ENCODE data around the gene RTP3.

The RTP3 gene

DNA sequence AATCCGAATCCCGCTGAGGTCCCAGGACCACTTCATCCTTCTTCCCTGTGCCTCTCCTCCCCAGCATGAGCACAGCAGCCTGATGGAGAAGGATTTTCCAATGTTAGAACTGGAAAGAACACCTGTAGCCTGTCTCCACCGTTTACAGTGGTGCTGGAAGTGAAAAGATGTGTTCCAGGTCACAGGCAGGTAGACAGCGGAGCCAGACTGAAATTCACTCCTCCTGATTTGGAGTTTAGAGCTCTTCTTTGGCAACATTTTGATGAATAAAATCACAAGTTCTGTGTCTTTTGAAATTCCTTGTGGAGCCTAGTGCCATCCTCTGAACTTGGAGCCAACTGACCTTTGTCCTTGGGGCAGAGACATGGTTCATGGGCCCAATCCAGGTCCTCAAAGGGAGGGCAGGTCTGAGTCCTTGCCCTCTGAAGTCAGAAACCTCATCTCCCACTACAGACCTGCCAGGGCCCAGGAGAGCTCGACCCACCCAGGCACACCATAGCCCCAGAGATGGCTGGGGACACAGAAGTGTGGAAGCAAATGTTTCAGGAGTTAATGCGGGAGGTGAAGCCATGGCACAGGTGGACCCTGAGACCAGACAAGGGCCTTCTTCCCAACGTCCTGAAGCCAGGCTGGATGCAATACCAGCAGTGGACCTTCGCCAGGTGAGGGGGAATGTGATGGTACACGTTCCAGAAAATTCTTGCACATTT lies at the start of gene RTP3:
Gene RTP3, plus strand, starts transcription at position 421 of the 710 bp plus-strand sequence. Its CDS starts 87 bp downstream, at position 508.
- FAIRE-seq (no peak), DNase-seq (ENCODE audit: insufficient read length, low spot score) (no peak)
- no peak for TF ChIP-seq POLR2A (IDR thresholded peaks at IDR 0.05; ENCODE audit: low read depth, low read length)

DNA sequence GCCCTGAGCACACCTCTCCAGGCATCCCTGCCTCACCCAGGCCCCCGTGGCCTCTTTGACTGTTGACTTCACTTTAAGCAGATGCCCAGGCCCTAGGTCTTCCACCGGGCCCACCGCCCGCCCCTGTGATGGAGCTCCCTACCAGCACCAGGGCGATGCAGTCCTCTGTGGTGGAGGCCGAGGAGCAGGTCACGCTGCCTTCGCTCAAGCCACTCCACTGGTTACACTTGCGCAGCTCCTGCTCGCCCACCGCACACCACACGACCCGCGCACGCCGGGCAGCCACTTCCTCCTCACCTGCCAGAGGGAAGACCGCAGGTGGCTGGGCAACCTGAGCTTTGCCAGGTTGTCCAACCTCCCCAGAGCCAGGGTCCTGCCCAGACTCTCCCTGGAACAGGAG lies 49.1 kb upstream of the RTP3 start:
- FAIRE-seq: no peak
- no peak for DNase-seq (ENCODE audit: insufficient read length, low spot score)
- no peak for TF ChIP-seq POLR2A (IDR thresholded peaks at IDR 0.05; ENCODE audit: low read depth, low read length)

DNA sequence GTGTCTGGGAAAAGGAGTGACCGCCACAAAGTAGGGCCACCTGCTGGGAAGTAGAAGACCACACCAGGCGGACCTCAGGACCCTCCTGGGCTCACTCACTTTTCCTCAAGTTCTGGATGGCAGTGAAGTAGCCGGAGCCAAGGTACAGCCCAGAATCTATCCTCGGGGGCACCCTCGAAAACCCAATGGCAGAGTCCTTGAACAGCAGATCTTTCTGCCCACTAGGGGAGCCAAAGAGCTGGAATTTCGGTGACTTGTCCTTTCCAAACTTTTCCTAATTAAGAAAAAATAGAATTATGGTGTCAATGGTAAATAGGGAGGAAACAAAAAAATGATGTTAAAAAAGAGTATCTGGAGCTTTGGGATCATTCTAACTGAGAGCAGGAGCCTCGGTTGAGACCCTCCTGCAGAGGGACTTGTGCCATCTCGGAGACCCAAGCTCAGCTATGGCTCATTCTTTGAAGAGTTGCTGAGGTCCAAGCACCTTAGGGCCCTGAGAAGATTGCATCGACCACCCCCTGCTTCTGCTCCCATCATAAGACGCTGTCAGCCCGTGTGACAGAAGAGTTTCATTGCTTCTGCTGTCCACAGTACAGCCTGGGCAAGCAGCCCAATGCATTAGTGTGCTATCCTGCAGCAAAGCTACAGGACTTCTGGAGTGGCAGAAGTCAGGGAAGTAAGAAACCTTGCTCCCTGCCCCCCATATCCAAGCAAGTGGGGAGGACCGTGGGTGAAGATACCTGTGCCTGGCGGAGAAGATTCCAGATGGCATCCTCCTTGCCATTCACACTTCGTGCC lies 47.8 kb upstream of the RTP3 start:
- TF ChIP-seq POLR2A (IDR thresholded peaks at IDR 0.05; ENCODE audit: low read depth, low read length): no peak
- DNase-seq (ENCODE audit: insufficient read length, low spot score) (peak; percentile 42), FAIRE-seq (no peak)

DNA sequence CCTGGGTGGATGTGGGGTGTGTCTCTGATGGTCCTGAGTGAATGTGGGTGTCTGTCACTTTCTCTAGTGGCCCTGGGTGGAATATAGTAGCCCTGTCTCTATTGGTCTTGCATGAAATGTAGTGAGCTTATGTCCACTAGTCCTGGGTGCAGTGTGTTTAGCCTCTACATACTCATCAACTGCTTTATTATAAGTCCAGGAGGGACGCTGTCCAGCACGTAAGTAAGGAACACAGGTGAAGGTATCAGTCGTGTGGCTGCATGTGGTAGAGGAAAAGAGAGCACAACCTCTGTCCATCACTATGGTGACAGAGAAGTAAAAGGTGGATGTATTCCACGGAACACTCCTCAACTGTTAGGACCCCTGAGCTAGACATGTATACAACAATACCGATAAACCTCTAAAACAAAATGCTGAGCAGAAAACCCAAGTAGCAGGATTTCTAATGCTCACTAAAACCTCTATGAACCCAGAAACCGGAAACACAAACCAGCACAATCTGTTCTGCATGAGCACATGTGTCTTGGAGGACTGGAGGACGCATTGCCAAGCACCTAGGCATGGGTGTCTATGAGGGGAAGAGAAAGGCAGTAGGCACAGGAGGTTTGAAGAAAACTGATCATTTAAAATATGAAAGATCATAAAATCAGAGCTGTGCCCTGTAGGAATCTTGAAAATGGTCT lies 44.1 kb upstream of the RTP3 start:
- TF ChIP-seq POLR2A (IDR thresholded peaks at IDR 0.05; ENCODE audit: low read depth, low read length): no peak
- DNase-seq (ENCODE audit: insufficient read length, low spot score): no peak

DNA sequence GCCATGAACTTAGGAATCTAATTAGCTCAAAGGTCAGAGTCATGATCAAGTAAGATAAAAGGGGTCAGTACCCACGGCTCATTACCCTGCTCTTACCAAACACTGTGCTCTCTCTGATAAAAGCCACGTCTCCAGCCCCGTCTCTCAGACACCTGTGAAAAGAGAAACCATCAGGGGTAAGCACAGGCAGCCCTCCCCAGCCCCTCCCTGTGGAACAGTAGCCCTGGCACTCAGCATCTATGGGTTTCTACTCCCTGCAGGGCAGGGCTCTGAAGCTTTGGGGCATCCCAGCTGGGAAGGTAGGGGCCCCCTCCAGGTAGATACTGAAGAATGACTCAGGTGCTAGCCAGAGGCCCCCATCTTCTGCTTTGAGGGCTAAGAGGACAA lies 43.6 kb upstream of the RTP3 start:
- no peak for TF ChIP-seq POLR2A (IDR thresholded peaks at IDR 0.05; ENCODE audit: low read depth, low read length)
- DNase-seq (ENCODE audit: insufficient read length, low spot score): no peak
- no peak for FAIRE-seq

More for the DNA sequence above, 44.1 kb upstream of the RTP3 start:
- FAIRE-seq: no peak

DNA sequence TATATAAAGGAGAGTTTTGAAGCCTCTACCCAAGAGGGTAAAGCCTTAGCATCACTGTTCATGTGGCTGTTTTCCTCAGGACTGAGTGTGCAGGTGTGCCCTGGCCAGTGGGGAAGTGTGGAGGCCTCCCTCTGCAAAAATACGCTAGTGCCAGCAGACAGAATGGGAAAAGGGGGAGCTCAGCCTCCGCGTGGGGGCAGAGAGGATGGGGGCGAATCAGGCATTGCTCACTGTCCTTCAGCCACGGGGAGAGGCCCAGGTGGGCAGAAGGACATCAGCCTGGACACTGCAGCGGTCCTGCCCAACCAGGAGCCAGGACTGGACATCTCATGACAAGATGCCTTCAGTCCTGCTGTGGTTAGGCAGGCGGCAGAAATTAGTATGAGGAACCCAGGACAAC lies 43.2 kb upstream of the RTP3 start:
- DNase-seq (ENCODE audit: insufficient read length, low spot score) (no peak), FAIRE-seq (no peak)
- no peak for TF ChIP-seq POLR2A (IDR thresholded peaks at IDR 0.05; ENCODE audit: low read depth, low read length)

DNA sequence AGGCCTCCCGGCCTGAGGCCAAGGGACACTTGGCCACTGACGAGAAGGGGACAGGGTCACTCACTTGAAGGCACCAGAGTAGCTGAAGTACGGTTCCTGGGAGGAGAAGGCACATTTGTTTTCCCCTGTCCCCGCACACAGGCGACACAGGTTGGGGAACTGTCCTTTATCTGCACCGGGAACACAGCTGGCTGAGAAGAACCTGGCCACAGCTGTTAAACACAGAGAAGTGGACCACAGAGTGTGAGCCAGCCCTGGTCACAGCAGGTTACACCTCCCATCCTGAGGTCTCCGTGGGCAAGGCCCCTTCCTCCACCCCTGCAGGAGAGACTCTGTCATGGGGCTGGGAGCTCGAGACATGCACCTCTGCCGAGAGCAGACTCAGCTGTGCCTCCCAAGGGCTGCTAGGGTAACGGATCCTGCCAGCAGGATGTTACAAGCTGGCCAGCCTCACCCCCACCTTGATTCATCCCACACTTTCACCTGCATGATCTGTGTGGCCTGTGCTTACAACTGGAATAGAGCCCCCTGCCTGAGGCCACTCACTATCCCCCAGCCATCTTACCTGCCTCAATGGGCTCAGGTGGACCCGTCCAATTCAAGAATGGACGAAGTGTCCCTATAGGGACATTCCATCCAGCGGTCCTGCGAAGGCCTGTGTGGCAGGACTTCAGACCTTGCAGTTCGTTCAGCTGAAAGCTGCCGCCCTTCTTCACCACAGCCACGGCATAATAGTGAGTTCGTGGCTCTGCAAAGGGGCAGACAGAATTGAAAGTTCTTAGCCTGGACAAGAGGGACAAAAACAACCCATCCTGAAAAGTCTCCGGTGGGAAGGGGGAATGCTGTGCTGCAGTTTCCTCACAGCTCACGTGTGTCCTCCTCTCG lies 42.3 kb upstream of the RTP3 start:
- no peak for TF ChIP-seq POLR2A (IDR thresholded peaks at IDR 0.05; ENCODE audit: low read depth, low read length)
- FAIRE-seq (no peak), DNase-seq (ENCODE audit: insufficient read length, low spot score) (no peak)

DNA sequence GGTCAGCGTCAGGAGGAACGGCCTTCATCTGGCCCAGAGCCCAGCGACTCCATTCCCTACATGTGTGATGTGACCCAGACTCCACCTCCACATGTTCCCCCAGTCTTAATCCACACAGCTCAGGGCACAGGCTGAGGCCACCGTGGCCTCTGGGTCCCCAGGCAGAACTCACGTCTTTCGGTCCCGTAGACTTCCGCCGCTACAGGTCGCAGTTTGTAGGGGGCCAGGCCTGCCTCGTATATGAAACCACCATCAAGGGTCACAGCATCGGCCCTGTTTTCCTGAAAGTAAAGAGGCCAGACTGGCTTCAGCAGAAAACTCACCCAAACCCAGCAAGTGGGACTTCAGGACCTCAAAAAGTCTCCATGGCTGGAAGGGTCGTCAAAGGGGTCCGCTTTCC lies 41.7 kb upstream of the RTP3 start:
- FAIRE-seq: no peak
- TF ChIP-seq POLR2A (IDR thresholded peaks at IDR 0.05; ENCODE audit: low read depth, low read length): no peak
- no peak for DNase-seq (ENCODE audit: insufficient read length, low spot score)

DNA sequence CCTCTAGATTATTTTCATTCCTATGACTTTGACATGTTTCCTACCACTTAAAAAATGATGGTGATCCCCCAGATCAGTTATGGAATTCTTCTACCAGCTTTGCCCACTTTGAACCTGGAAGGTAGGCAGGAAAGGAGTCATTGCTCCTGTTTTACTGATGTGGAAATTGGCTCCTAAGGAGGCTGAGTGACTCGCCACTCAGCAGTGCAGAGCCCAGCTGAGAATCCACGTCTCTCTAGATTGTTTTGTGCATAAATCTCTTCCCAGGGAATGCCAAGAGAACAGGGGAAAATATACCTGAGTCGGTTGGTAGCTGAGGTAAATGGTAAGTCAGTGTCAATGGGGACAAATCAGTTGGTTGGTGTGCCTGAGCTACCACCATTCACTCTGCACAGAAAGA lies 37.7 kb upstream of the RTP3 start:
- FAIRE-seq (no peak), DNase-seq (ENCODE audit: insufficient read length, low spot score) (no peak)
- no peak for TF ChIP-seq POLR2A (IDR thresholded peaks at IDR 0.05; ENCODE audit: low read depth, low read length)

DNA sequence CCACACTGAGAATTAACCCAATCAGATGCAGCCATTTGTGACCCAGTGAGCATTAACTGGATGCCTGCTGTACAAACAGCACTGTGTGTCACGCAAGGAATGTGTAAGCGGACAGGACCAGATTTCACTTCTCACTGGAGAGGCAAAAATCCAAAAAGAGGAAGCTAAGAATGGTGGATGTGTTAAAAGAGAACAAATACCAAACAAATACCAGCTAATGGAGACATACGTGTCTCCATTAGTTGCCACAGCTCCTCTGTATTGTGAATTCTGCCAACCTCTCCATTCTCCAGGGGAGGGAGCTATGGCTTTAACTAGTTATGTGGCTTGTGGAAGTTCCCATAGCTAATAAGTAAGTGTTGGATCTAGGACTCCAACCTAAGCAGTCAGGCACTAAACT lies 35.7 kb upstream of the RTP3 start:
- FAIRE-seq (no peak), DNase-seq (ENCODE audit: insufficient read length, low spot score) (peak; percentile 23)
- no peak for TF ChIP-seq POLR2A (IDR thresholded peaks at IDR 0.05; ENCODE audit: low read depth, low read length)

DNA sequence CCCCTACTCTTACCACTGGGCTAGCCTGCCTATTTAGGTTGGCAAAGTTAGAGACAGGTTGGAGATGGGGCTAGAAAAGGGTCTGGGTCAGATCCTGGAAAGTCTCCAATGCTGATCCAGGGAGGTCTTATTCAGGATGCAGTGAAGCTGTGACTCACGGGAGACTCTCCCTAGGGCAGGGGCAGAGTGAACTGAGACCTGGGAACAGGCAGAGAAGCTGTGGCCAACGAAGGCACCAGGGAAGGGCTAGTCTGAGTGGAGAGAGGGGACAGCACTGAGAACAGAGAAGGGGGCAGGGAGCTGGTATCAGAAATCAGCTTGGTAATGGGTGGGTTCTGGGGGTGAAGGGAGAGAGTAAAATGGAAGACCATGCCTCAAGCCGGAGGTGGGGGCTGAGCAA lies 35.3 kb upstream of the RTP3 start:
- FAIRE-seq: no peak
- DNase-seq (ENCODE audit: insufficient read length, low spot score): peak; percentile 22
- no peak for TF ChIP-seq POLR2A (IDR thresholded peaks at IDR 0.05; ENCODE audit: low read depth, low read length)

DNA sequence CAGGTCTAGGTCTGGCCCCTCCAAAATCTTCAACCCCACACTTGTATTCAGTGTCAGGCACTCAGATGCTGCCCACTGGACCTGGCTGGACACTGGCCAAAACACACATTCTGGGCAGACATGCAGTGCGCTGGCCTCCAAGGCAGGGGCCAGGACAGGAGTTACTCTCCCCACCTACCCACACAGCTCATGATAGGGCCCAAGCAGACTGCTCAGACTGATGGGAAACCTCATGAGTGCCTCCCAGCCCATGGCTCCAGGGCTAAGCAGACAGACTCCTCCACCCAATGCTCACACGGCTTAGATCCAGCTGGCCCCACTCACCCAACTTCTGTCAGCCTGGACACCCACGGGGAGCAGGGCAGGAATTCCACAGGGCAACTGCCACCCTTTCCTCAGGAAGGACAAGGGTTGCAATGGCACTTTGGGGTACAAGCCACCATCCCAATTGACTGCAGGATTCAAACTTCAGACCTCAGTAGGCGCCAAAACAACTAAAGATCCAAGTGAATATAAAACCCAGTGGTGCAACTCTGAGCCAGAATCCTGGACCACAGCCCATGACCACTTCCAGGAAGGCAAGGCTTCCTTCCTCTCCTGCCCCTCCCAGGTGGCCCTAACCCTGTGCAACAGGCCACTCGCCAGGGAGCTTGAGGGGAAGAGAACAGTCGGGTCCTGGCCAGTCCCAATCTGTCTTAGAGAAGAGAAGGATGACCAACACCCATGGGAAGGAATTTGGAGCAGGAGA lies 34.5 kb upstream of the RTP3 start:
- DNase-seq (ENCODE audit: insufficient read length, low spot score) (no peak), FAIRE-seq (no peak)
- TF ChIP-seq POLR2A (IDR thresholded peaks at IDR 0.05; ENCODE audit: low read depth, low read length): no peak

DNA sequence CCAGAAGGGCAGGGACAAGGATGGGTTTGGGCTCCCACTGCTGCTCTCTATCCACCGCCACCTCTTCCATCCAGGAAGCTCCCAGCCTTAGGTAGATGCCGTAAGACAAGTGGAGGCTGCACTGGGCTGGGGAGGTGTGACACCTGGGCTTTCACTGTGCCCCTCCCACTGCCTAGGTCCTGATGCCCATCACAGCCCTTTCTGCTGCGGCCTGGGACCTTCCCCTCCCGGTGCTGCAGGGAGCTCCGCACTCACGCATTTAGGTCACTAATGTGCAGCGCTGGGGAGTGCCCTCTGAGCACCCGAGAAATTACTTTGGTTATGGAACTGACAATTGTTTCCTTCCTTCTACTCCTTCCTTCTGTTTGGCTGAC lies 33.9 kb upstream of the RTP3 start:
- FAIRE-seq (no peak), DNase-seq (ENCODE audit: insufficient read length, low spot score) (no peak)
- TF ChIP-seq POLR2A (IDR thresholded peaks at IDR 0.05; ENCODE audit: low read depth, low read length): no peak

Data from H54 (cell line).